K562 (cell line): Measurements from ENCODE around the gene CMTM1. TPM values are rescaled to one million over a fixed set of nuclear protein-coding genes. Genes with fewer than 3 reads are reported as not detected.

Experiments
- ARID1B ChIP-seq: fragments of 450-650 bp; IDR thresholded peaks from 2 replicates; pipeline ENCODE4 v1.6.1; 2016; ENCODE audit warnings: antibody characterized with exemption, mild to moderate bottlenecking, inconsistent platforms
- C11orf30 ChIP-seq: fragments of 450-650 bp; IDR thresholded peaks from 2 replicates; pipeline ENCODE4 v1.6.1; 2016; ENCODE audit warnings: low read depth, mild to moderate bottlenecking
- CBFA2T2 ChIP-seq: fragments of 450-650 bp; conservative IDR thresholded peaks from 2 replicates; pipeline ENCODE4 v1.6.1; 2017; ENCODE audit warnings: mild to moderate bottlenecking
- CEBPG ChIP-seq, 3 experiments: fragments of 200-800 bp in 1 of 3; sonication (Bioruptor generic) in 1 of 3; sonication (generic) in 1 of 3; formaldehyde crosslinking in 1 of 3; IDR thresholded peaks in 2 of 3; conservative IDR thresholded peaks in 1 of 3; 2 replicates each; pipeline versions ENCODE4 v1.6.1 to v1.8.0; 2016 to 2022; ENCODE audit warnings: missing compliant biosample characterization in 2 of 3, missing genetic modification characterization in 2 of 3, mild to moderate bottlenecking in 1 of 3, missing genetic modification reagents in 1 of 3
- FOSL1 ChIP-seq: fragments of 200-800 bp; sonication (Bioruptor generic); conservative IDR thresholded peaks from 2 replicates; pipeline ENCODE4 v1.6.1; 2016; ENCODE audit warnings: missing genetic modification characterization, missing compliant biosample characterization
- KAT8 ChIP-seq: fragments of 450-650 bp; IDR thresholded peaks from 2 replicates; pipeline ENCODE4 v1.6.1; 2016; ENCODE audit warnings: low read depth, mild to moderate bottlenecking
- MCM5 ChIP-seq: fragments of 450-650 bp; IDR thresholded peaks from 2 replicates; pipeline ENCODE4 v1.6.1; 2016; ENCODE audit warnings: low read depth
- PHF20 ChIP-seq: fragments of 450-650 bp; IDR thresholded peaks from 2 replicates; pipeline ENCODE4 v1.6.1; 2018; ENCODE audit not compliant: partially characterized antibody
- SPI1 ChIP-seq: IDR thresholded peaks from 2 replicates; pipeline ENCODE4 v1.6.1; 2011; ENCODE audit warnings: low read depth, low read length, control low read depth, borderline replicate concordance
- TBP ChIP-seq: optimal IDR thresholded peaks from 2 replicates; pipeline ENCODE3; 2011; ENCODE audit warnings: low read depth, low read length, improper control_type of control experiment
- TEAD4 ChIP-seq, 2 experiments: sonication (generic) in 1 of 2; formaldehyde crosslinking in 1 of 2; IDR thresholded peaks; 2 replicates each; pipeline versions ENCODE4 v1.6.1 to v1.8.0; 2012 to 2022; ENCODE audit warnings: borderline replicate concordance in 1 of 2, inconsistent platforms in 1 of 2, low read length in 1 of 2, mild to moderate bottlenecking in 1 of 2, missing genetic modification reagents in 1 of 2
- TSC22D4 ChIP-seq: fragments of 450-650 bp; IDR thresholded peaks from 2 replicates; pipeline ENCODE4 v1.6.1; 2016; ENCODE audit warnings: missing genetic modification characterization, missing biosample characterization, control low read depth
- ZNF232 ChIP-seq: sonication (generic); formaldehyde crosslinking; IDR thresholded peaks from 2 replicates; pipeline ENCODE4 v1.8.0; 2022; ENCODE audit warnings: mild to moderate bottlenecking, missing genetic modification reagents
- ZNF24 ChIP-seq: fragments of 450-650 bp; IDR thresholded peaks from 2 replicates; pipeline ENCODE4 v1.6.1; 2016
- ZNF589 ChIP-seq: fragments of 200-800 bp; sonication (Bioruptor generic); IDR thresholded peaks from 2 replicates; pipeline ENCODE4 v1.6.1; 2016; ENCODE audit warnings: low read depth, missing genetic modification characterization, missing compliant biosample characterization
- ZNF695 ChIP-seq: fragments of 450-650 bp; formaldehyde crosslinking; IDR thresholded peaks from 2 replicates; pipeline ENCODE4 v1.4.0; 2020; ENCODE audit warnings: mild to moderate bottlenecking, moderate library complexity
- polyA plus RNA-seq, 8 experiments: library from polyadenylated mRNA; depleted of rRNA in 4 of 8; stranded (reverse) in 5 of 8; unstranded in 3 of 8; fragments of >200 nt; fragmentation: Nextera tagmentation in 2 of 8; fragmentation: Illumina TruSeq in 1 of 8; extraction: Ambion mirVana in 2 of 8; extraction: Trizol in 1 of 8; gene quantifications; 2 replicates each; pipeline versions ENCODE4 v1.2.1 to v1.2.3, GENCODE V29; 2011 to 2014; ENCODE audit warnings: inconsistent platforms in 1 of 8, missing spikeins in 1 of 8
- total RNA-seq, 7 experiments: library from RNA; depleted of rRNA in 6 of 7; stranded (reverse); fragments of >200 nt in 6 of 7; fragmentation: Illumina TruSeq in 2 of 7; extraction: Trizol in 2 of 7; gene quantifications; 2 replicates each; pipeline versions ENCODE4 v1.2.1 to v1.2.3, GENCODE V29; 2011 to 2021; ENCODE audit warnings: low replicate concordance in 1 of 7
- TF ChIP-seq, protein P1 (sequence below), 3 experiments: IDR thresholded peaks in 2 of 3; conservative IDR thresholded peaks in 1 of 3; 2 replicates each; pipeline ENCODE4 v1.5.1; 2011 to 2012; ENCODE audit warnings: low read length in 3 of 3, mild to moderate bottlenecking in 3 of 3, control low read depth in 2 of 3, improper control_type of control experiment in 1 of 3, inconsistent platforms in 1 of 3, low read depth in 1 of 3, mixed read lengths in 1 of 3, moderate library complexity in 1 of 3; ENCODE audit not compliant: insufficient read depth in 2 of 3
- TF ChIP-seq, protein P2 (sequence below), 2 experiments: fragments of 450-650 bp in 1 of 2; sonication (generic) in 1 of 2; formaldehyde crosslinking; conservative IDR thresholded peaks; 2 replicates each; pipeline versions ENCODE4 v1.4.0 to v1.8.1; 2020 to 2022; ENCODE audit warnings: mild to moderate bottlenecking in 1 of 2, missing genetic modification reagents in 1 of 2
- TF ChIP-seq, protein P3 (sequence below): sonication (generic); formaldehyde crosslinking; IDR thresholded peaks from 2 replicates; pipeline ENCODE4 v1.8.0; 2022; ENCODE audit warnings: mild to moderate bottlenecking, missing genetic modification reagents
- TF ChIP-seq, protein P4 (sequence below), 2 experiments: fragments of 250-450 bp in 1 of 2; fragments of 450-650 bp in 1 of 2; sonication (Bioruptor Pico) in 1 of 2; IDR thresholded peaks; 2 replicates each; pipeline versions ENCODE4 v1.6.1 to v1.8.0; 2016 to 2021; ENCODE audit warnings: mild to moderate bottlenecking in 2 of 2, moderate library complexity in 2 of 2, missing compliant biosample characterization in 1 of 2, missing genetic modification characterization in 1 of 2
- TF ChIP-seq, protein P5 (sequence below): fragments of 450-650 bp; IDR thresholded peaks from 2 replicates; pipeline ENCODE4 v1.6.1; 2017; ENCODE audit warnings: mild to moderate bottlenecking, moderate library complexity

CMTM1 gene
- total and polyA plus RNA-seq, 9 of the 15 experiments (the other 6 are each of a cell fraction or from before 2014, with no cell fraction given): 0.25 to 2.6 (median 1.1) TPM; not detected in 2

DNA sequence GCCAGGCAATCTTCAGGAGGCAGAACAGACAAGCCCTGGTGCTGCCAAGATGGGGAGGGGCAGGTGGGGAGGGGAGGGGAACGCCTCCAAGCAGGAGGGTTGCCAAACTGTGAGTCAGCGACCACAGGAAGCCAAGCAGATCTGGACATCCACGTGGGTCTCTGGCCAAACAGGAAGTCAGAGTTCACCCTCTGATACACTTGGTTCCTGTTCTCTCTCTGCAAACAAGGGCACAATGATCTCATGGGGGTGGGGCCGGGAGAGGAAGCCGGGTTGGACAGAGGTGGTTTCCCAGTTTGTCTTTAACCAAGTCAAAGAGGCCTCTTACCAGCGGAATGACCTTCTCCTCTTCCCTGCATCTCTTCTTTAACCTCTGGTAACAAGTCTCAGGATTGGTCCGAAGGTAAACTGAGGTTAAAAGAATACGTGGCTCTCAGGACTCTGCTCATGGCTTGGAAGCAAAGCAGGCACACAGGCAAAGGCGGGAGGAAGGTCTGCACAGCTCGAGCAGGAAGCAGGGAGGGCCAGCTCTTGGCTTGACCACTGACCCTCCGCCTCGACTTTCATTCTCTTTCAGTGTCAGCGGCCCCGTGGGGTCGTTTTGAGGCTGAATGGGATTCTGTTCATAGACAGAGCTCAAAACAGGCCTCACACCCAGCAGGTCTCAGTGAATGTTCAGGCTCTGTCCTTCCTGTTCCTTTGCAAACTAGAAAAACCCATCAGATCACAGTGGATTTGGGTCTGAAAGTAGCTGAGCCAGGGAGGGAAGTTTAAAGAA is 49.2 kb upstream of the CMTM1 start (continued):
- TF ChIP-seq ZNF589 (peak; percentile 71), ARID1B (peak; percentile 86), FOSL1 (tag) (peak; percentile 97), ZNF695 (CRISPR knock-in tag) (no peak), TBP (peak; percentile 65), ZNF232 (CRISPR knock-in tag) (no peak), CBFA2T2 (peak; percentile 54), ZNF24 (no peak), KAT8 (no peak), TEAD4 (IDR thresholded peaks at IDR 0.05; ENCODE audit: low read length) (peak; percentile 43), TEAD4 (CRISPR knock-in tag; IDR thresholded peaks at IDR 0.05; ENCODE audit: borderline replicate concordance) (no peak), PHF20 (peak; percentile 19), C11orf30 (peak; percentile 55; the same call in 1 of the 2 replicates), TSC22D4 (no peak), SPI1 (peak; percentile 94), CEBPG (CRISPR knock-in tag; IDR thresholded peaks at IDR 0.05) (no peak), CEBPG (tag; conservative IDR thresholded peaks at IDR 0.05 in 1 of 2, IDR thresholded peaks at IDR 0.05 in 1 of 2) (0 out of 4 replicates have a peak, but pooled peaks of 1 of the 2 experiments have one; percentile 8), MCM5 (no peak)
- TF ChIP-seq, protein P1, sequence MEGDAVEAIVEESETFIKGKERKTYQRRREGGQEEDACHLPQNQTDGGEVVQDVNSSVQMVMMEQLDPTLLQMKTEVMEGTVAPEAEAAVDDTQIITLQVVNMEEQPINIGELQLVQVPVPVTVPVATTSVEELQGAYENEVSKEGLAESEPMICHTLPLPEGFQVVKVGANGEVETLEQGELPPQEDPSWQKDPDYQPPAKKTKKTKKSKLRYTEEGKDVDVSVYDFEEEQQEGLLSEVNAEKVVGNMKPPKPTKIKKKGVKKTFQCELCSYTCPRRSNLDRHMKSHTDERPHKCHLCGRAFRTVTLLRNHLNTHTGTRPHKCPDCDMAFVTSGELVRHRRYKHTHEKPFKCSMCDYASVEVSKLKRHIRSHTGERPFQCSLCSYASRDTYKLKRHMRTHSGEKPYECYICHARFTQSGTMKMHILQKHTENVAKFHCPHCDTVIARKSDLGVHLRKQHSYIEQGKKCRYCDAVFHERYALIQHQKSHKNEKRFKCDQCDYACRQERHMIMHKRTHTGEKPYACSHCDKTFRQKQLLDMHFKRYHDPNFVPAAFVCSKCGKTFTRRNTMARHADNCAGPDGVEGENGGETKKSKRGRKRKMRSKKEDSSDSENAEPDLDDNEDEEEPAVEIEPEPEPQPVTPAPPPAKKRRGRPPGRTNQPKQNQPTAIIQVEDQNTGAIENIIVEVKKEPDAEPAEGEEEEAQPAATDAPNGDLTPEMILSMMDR (IDR thresholded peaks at IDR 0.05 in 2 of 3, conservative IDR thresholded peaks at IDR 0.05 in 1 of 3; ENCODE audit: insufficient read depth in 2 of 3, low read depth in 1 of 3, low read length in 3 of 3): 0 out of 6 replicates have a peak, but pooled peaks of 1 of the 3 experiments have one; percentile 15
- TF ChIP-seq, protein P2, sequence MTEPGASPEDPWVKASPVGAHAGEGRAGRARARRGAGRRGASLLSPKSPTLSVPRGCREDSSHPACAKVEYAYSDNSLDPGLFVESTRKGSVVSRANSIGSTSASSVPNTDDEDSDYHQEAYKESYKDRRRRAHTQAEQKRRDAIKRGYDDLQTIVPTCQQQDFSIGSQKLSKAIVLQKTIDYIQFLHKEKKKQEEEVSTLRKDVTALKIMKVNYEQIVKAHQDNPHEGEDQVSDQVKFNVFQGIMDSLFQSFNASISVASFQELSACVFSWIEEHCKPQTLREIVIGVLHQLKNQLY (CRISPR knock-in tag; conservative IDR thresholded peaks at IDR 0.05): no peak
- TF ChIP-seq, protein P3, sequence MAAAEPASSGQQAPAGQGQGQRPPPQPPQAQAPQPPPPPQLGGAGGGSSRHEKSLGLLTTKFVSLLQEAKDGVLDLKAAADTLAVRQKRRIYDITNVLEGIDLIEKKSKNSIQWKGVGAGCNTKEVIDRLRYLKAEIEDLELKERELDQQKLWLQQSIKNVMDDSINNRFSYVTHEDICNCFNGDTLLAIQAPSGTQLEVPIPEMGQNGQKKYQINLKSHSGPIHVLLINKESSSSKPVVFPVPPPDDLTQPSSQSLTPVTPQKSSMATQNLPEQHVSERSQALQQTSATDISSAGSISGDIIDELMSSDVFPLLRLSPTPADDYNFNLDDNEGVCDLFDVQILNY (CRISPR knock-in tag): no peak
- TF ChIP-seq, protein P4, sequence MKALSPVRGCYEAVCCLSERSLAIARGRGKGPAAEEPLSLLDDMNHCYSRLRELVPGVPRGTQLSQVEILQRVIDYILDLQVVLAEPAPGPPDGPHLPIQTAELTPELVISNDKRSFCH (CRISPR knock-in tag; IDR thresholded peaks at IDR 0.05): no peak
- TF ChIP-seq, protein P4 (tag; IDR thresholded peaks at IDR 0.05): 0 out of 2 replicates have a peak, but pooled peaks have one; percentile 76
- TF ChIP-seq, protein P5, sequence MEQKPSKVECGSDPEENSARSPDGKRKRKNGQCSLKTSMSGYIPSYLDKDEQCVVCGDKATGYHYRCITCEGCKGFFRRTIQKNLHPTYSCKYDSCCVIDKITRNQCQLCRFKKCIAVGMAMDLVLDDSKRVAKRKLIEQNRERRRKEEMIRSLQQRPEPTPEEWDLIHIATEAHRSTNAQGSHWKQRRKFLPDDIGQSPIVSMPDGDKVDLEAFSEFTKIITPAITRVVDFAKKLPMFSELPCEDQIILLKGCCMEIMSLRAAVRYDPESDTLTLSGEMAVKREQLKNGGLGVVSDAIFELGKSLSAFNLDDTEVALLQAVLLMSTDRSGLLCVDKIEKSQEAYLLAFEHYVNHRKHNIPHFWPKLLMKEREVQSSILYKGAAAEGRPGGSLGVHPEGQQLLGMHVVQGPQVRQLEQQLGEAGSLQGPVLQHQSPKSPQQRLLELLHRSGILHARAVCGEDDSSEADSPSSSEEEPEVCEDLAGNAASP: no peak
